Epithelial cell of proximal tubule (primary cell): Measurements from ENCODE around the gene CPA5. TPM values are rescaled to one million over a fixed set of nuclear protein-coding genes. Genes with fewer than 3 reads are reported as not detected.

ENCODE experiments used
- DNase-seq: peaks from one replicate; pipeline ENCODE4 v3.0.0-alpha.2; 2011; ENCODE audit warnings: low read depth
- H3K4me3 ChIP-seq: 2 replicates; pipeline ENCODE4 v1.5.1; 2011; ENCODE audit warnings: low read depth, mild to moderate bottlenecking, low read length
- total RNA-seq: library from RNA; depleted of rRNA; stranded (reverse); fragments of >200 nt; gene quantifications from 2 replicates; pipeline ENCODE4 v1.2.3, GENCODE V29; 2015
- TF ChIP-seq, protein P1 (sequence below): conservative IDR thresholded peaks from 2 replicates; pipeline ENCODE4 v1.5.1; 2012; ENCODE audit warnings: low read depth, mild to moderate bottlenecking, low read length

CPA5 gene
- total RNA-seq, 1 donor from 2014 or later = 0.12 TPM

DNA sequence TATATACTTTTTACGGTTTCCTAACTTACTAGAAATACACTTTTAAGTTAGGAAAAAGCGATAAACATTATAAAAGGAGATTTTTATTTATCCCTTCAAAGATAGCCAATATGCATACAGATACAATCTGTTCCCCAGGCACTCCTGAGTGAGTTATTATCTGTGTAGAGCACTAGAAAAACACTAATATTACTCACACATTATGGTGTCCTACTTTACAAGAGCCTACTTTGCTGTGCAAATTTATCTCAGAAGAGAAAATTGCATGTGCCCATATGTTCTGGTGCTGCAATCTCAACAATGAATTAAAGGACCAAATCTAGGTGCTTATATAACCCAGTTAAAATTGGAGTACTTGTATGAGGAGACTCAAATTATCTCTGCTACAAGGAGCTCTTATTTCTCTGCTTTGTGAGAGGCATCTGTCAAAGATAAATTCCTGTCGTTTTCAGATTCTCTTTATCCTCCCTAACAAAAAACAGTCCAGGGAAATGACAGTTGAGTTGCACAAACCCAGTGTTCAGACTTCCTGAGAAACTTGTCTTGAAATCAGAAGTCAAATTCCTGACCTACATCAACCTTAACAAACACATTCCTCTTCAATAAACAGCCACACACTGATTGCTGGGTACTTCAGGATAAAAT, 64.6 kb downstream of the CPA5 start:
- DNase-seq = no peak
- no peak overlapping the region for H3K4me3 ChIP-seq
- TF ChIP-seq, protein P1, sequence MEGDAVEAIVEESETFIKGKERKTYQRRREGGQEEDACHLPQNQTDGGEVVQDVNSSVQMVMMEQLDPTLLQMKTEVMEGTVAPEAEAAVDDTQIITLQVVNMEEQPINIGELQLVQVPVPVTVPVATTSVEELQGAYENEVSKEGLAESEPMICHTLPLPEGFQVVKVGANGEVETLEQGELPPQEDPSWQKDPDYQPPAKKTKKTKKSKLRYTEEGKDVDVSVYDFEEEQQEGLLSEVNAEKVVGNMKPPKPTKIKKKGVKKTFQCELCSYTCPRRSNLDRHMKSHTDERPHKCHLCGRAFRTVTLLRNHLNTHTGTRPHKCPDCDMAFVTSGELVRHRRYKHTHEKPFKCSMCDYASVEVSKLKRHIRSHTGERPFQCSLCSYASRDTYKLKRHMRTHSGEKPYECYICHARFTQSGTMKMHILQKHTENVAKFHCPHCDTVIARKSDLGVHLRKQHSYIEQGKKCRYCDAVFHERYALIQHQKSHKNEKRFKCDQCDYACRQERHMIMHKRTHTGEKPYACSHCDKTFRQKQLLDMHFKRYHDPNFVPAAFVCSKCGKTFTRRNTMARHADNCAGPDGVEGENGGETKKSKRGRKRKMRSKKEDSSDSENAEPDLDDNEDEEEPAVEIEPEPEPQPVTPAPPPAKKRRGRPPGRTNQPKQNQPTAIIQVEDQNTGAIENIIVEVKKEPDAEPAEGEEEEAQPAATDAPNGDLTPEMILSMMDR = no peak

- DNase-seq = no peak
- TF ChIP-seq, protein P1 = no peak
- no peak overlapping the region for H3K4me3 ChIP-seq
These were observed 65.1 kb downstream of the CPA5 start for GRCh38 chr7:130409712-130410072.

- DNase-seq = no peak
- no peak overlapping the region for H3K4me3 ChIP-seq
- TF ChIP-seq, protein P1 = no peak
These were observed 66.4 kb downstream of the CPA5 start for GRCh38 chr7:130410868-130411541.

GRCh38 chr7:130413201-130413600, 68.6 kb downstream of the CPA5 start:
- TF ChIP-seq, protein P1 = no peak

DNA sequence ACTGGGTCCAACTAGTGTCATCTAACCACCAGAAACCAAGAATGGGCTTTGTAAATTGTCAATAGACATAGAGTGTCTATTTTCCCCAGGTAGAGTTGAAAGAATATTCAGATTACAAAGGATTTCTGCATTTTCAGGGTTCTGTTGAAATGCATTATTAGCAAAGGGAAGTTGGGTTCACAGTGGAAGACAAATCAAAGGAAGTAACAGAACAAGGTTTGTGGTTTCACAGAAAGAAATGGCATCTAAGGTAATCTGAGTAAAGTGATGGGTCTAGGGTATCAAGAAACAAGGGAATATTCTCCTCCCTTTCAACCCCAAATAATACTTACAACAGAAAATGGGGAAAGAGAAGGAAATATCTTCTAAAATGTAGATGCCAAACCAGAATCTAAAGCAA, 70.4 kb downstream of the CPA5 start:
- no peak overlapping the region for H3K4me3 ChIP-seq
- DNase-seq = no peak
- TF ChIP-seq, protein P1 = no peak

More at GRCh38 chr7:130413201-130413600, 68.6 kb downstream of the CPA5 start:
- DNase-seq = no peak
- no peak overlapping the region for H3K4me3 ChIP-seq

- TF ChIP-seq, protein P1 = no peak
- H3K4me3 ChIP-seq = no peak overlapping the region
- no peak for DNase-seq
These were observed 72.6 kb downstream of the CPA5 start for GRCh38 chr7:130417213-130417612.

DNA sequence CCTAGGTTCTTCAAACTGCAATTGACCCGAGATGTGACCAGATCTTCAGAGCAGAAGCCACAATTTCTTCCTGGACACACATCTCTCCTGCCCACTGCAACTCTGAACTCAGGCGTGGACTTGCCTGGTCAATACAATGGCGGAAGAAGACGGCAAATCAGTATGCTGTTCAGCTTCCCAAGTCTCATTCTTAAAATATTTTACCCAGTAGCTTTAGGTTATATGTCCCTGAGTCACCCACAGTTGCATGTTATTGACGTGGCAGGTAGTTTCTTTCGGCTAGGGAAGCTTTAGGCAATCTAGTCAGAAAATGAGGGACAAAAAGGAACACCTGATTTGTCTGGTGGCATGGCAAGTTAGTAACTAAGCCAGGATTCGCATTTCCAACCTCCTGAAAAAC, 73.7 kb downstream of the CPA5 start:
- no peak overlapping the region for H3K4me3 ChIP-seq
- no peak for DNase-seq
- TF ChIP-seq, protein P1 = no peak
